ENCODE data around the gene UBQLN3. TPM values are rescaled to one million over a fixed set of nuclear protein-coding genes. Genes with fewer than 3 reads are reported as not detected.

The UBQLN3 gene
- total RNA-seq, 1 donor from 2014 or later = not detected

DNA sequence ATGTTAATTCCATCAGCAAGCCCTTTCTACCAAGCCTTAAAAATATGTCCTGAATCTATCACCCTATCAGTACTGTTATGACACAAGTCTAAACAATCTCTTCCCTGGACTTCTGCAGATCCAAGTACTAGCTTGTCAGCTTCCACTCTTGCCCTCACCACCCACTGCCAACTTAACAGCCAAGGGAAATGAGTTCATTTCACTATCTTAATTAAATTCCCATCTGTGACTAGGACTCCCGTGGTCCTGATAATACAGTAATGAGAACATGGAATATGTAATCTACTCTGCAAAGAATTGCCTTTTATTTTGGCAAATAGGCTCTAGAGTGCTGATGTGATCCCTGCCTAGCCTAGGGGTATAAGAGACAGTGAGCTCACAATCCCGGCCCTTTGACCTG is 10.1 kb downstream of the UBQLN3 start:
- H3K4me1 ChIP-seq = no peaks in the 10 kb centered on the region
- DNase-seq (ENCODE audit: extremely low spot score in 2 of 2) = no peak
- H3K27me3 ChIP-seq = no peaks in the 10 kb centered on the region
- H3K27ac ChIP-seq = no peak overlapping the region
- intact Hi-C loops (cut with DNase I) = no loop called here
- no peaks in the 10 kb centered on the region for H3K36me3 ChIP-seq
- TF ChIP-seq POLR2A (IDR thresholded peaks at IDR 0.05) (no peak), POLR2AphosphoS5 (IDR thresholded peaks at IDR 0.05; ENCODE audit: insufficient read depth in 1 of 2, low read depth in 1 of 2) (no peak), CTCF (IDR thresholded peaks at IDR 0.05) (no peak)
- H3K4me3 ChIP-seq = no peak overlapping the region
- no peaks in the 10 kb centered on the region for H3K9me3 ChIP-seq

- H3K27ac ChIP-seq = no peak overlapping the region
- TF ChIP-seq POLR2AphosphoS5 (IDR thresholded peaks at IDR 0.05; ENCODE audit: insufficient read depth in 1 of 2, low read depth in 1 of 2) (no peak), POLR2A (IDR thresholded peaks at IDR 0.05) (no peak), CTCF (IDR thresholded peaks at IDR 0.05) (no peak)
- H3K4me1 ChIP-seq = no peaks in the 10 kb centered on the region
- H3K9me3 ChIP-seq = no peaks in the 10 kb centered on the region
- H3K27me3 ChIP-seq = no peaks in the 10 kb centered on the region
- no peaks in the 10 kb centered on the region for H3K36me3 ChIP-seq
- intact Hi-C loops (cut with DNase I) = no loop called here
- DNase-seq (ENCODE audit: extremely low spot score in 2 of 2) = no peak
- H3K4me3 ChIP-seq = no peak overlapping the region
Observed at GRCh38 chr11:5489576-5490357, 20.0 kb downstream of the UBQLN3 start.

DNA sequence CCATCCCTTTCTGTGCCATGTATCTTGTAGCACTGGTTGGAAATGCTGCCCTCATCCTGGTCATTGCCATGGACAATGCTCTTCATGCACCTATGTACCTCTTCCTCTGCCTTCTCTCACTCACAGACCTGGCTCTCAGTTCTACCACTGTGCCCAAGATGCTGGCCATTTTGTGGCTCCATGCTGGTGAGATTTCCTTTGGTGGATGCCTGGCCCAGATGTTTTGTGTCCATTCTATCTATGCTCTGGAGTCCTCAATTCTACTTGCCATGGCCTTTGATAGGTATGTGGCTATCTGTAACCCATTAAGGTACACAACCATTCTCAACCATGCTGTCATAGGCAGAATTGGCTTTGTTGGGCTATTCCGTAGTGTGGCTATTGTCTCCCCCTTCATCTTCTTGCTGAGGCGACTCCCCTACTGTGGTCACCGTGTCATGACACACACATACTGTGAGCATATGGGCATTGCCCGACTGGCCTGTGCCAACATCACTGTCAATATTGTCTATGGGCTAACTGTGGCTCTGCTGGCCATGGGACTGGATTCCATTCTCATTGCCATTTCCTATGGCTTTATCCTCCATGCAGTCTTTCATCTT is 20.9 kb downstream of the UBQLN3 start:
- Histone ChIP-seq H3K9me3 (no peaks in the 10 kb centered on the region), H3K4me3 (no peak overlapping the region), H3K36me3 (no peaks in the 10 kb centered on the region), H3K27ac (no peak overlapping the region), H3K4me1 (no peaks in the 10 kb centered on the region), H3K27me3 (no peaks in the 10 kb centered on the region)
- intact Hi-C loops (cut with DNase I) = no loop called here
- TF ChIP-seq CTCF (IDR thresholded peaks at IDR 0.05) = no peak
- TF ChIP-seq POLR2AphosphoS5 (IDR thresholded peaks at IDR 0.05; ENCODE audit: insufficient read depth in 1 of 2, low read depth in 1 of 2) = no peak
- no peak for TF ChIP-seq POLR2A (IDR thresholded peaks at IDR 0.05)
- no peak for DNase-seq (ENCODE audit: extremely low spot score in 2 of 2)

DNA sequence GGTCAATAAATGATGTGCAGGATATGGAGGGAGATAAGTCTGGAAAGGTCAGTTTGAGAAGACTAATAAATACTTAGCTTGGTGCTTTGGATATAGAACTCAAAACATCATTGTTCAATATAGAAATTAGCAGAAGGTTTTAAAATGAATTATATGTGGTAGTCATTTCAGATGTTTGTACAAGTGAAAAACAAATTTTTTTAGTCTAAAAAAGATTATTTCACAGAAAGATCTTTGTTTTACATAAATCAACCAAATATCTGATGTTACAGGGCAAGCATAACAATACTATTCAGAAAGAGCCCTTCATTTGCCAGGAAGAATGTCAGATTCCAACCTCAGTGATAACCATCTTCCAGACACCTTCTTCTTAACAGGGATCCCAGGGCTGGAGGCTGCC is 21.4 kb downstream of the UBQLN3 start, which contains the start of gene OR52D1:
Gene OR52D1 (plus strand): TSS at position 301 of the 400 bp plus-strand sequence. CDS start 22 bp downstream, at position 323.
- intact Hi-C loops (cut with DNase I) = no loop called here
- no peaks in the 10 kb centered on the region for H3K4me1 ChIP-seq
- no peaks in the 10 kb centered on the region for H3K36me3 ChIP-seq
- H3K27ac ChIP-seq = no peak within 1 kb of the TSS
- H3K9me3 ChIP-seq = no peaks in the 10 kb centered on the region
- TF ChIP-seq POLR2AphosphoS5 (IDR thresholded peaks at IDR 0.05; ENCODE audit: insufficient read depth in 1 of 2, low read depth in 1 of 2) (no peak), CTCF (IDR thresholded peaks at IDR 0.05) (no peak), POLR2A (IDR thresholded peaks at IDR 0.05) (no peak)
- no peaks in the 10 kb centered on the region for H3K27me3 ChIP-seq
- H3K4me3 ChIP-seq = no peak within 1 kb of the TSS
- DNase-seq (ENCODE audit: extremely low spot score in 2 of 2) = no peak

GRCh38 chr11:5486421-5486820 is 23.3 kb downstream of the UBQLN3 start:
- Histone ChIP-seq H3K27me3 (no peaks in the 10 kb centered on the region), H3K4me3 (no peak overlapping the region), H3K4me1 (no peaks in the 10 kb centered on the region), H3K27ac (no peak overlapping the region), H3K9me3 (no peaks in the 10 kb centered on the region), H3K36me3 (no peaks in the 10 kb centered on the region)
- intact Hi-C loops (cut with DNase I) = no loop called here
- TF ChIP-seq POLR2AphosphoS5 (IDR thresholded peaks at IDR 0.05; ENCODE audit: insufficient read depth in 1 of 2, low read depth in 1 of 2) = no peak
- no peak for TF ChIP-seq POLR2A (IDR thresholded peaks at IDR 0.05)
- TF ChIP-seq CTCF (IDR thresholded peaks at IDR 0.05) = no peak
- no peak for DNase-seq (ENCODE audit: extremely low spot score in 2 of 2)
